Thoracic aorta (tissue), 2 donors: ENCODE measurements around the gene EP300. TPM values are rescaled to one million over a fixed set of nuclear protein-coding genes. Genes with fewer than 3 reads are reported as not detected.
"Not testable (repeated sequence)": the region's sequence is repeated elsewhere in the genome, so short reads cannot be mapped to it uniquely, and the experiment has no call there.

Source experiments
- ATAC-seq: fragments of 150-250 bp; one replicate; pipeline ENCODE4 v1.8.0; 2017; ENCODE audit warnings: low read depth; ENCODE audit not compliant: insufficient number of reproducible peaks, low FRiP score
- DNase-seq: peaks from one replicate; pipeline ENCODE4 v3.0.0-alpha.2; 2020; ENCODE audit warnings: low spot score
- H3K27ac ChIP-seq, 2 donors: fragments of 200-600 bp; sonication (generic); 1 replicate in 1 of 2; 2 replicates in 1 of 2; pipeline ENCODE4 v1.5.1; 2016; ENCODE audit warnings: mild to moderate bottlenecking in 2 of 2, moderate library complexity in 2 of 2
- H3K27me3 ChIP-seq: fragments of 200-600 bp; sonication (generic); replicated peaks from 2 replicates; pipeline ENCODE4 v1.6.0; 2016; ENCODE audit warnings: mild to moderate bottlenecking; ENCODE audit not compliant: insufficient read depth
- H3K36me3 ChIP-seq: fragments of 200-600 bp; sonication (generic); one replicate; pipeline ENCODE4 v1.5.1; 2016
- H3K4me1 ChIP-seq, 2 donors: fragments of 200-600 bp; sonication (generic); 1 replicate in 1 of 2; 2 replicates in 1 of 2; pipeline versions ENCODE4 v1.5.1 to v1.6.0; 2016; ENCODE audit warnings: low read depth in 2 of 2, mild to moderate bottlenecking in 1 of 2; ENCODE audit not compliant: control insufficient read depth in 1 of 2
- H3K4me3 ChIP-seq: fragments of 200-600 bp; sonication (generic); 2 replicates; pipeline ENCODE4 v1.5.1; 2016; ENCODE audit warnings: mild to moderate bottlenecking
- H3K9me3 ChIP-seq: fragments of 200-600 bp; sonication (generic); 2 replicates; pipeline ENCODE4 v1.5.1; 2016
- CTCF ChIP-seq: fragments of 200-600 bp; sonication (generic); IDR thresholded peaks from one replicate; pipeline ENCODE4 v1.5.1; 2019; ENCODE audit warnings: antibody characterized with exemption
- total RNA-seq, 2 donors: library from RNA; depleted of rRNA; stranded (reverse); fragments of >200 nt; gene quantifications; one replicate each; pipeline versions ENCODE4 v1.1.0 to v1.2.3, GENCODE V29; 2016

Gene EP300
- total RNA-seq, 2 donors from 2014 or later, result 59.0 to 114 TPM

- DNase-seq (no peak), ATAC-seq (no peak)
- TF ChIP-seq CTCF, result no peak
- H3K36me3 ChIP-seq, result peaks cover 63% of the 10 kb centered on the region
- H3K27me3 ChIP-seq, result no peaks in the 10 kb centered on the region
- H3K9me3 ChIP-seq, result no peaks in the 10 kb centered on the region
- no peak overlapping the region for H3K27ac ChIP-seq
- peaks cover 11 to 33% of the 10 kb centered on the region in 2 donors for H3K4me1 ChIP-seq
- H3K4me3 ChIP-seq, result no peak overlapping the region
Measured at GRCh38 chr22:41175546-41175945, 83.2 kb downstream of the EP300 start.

- peaks cover 58% of the 10 kb centered on the region for H3K36me3 ChIP-seq
- ATAC-seq (no peak), DNase-seq (no peak)
- no peak overlapping the region for H3K27ac ChIP-seq
- H3K4me1 ChIP-seq, result peaks cover 6 to 29% of the 10 kb centered on the region in 2 donors
- H3K4me3 ChIP-seq, result no peak overlapping the region
- no peaks in the 10 kb centered on the region for H3K27me3 ChIP-seq
- no peaks in the 10 kb centered on the region for H3K9me3 ChIP-seq
- no peak for TF ChIP-seq CTCF
Measured at GRCh38 chr22:41177040-41177621, 84.7 kb downstream of the EP300 start.

GRCh38 chr22:41177622-41178424 is 85.4 kb downstream of the EP300 start:
- H3K9me3 ChIP-seq, result no peaks in the 10 kb centered on the region
- ATAC-seq, result no peak
- no peak overlapping the region for H3K4me3 ChIP-seq
- DNase-seq, result no peak
- no peak for TF ChIP-seq CTCF
- H3K27me3 ChIP-seq, result no peaks in the 10 kb centered on the region
- peaks cover 56% of the 10 kb centered on the region for H3K36me3 ChIP-seq
- no peak overlapping the region for H3K27ac ChIP-seq
- peaks cover 0 to 23% of the 10 kb centered on the region in 2 donors for H3K4me1 ChIP-seq

- no peak overlapping the region for H3K4me3 ChIP-seq
- H3K27me3 ChIP-seq, result no peaks in the 10 kb centered on the region
- ATAC-seq (no peak), DNase-seq (no peak)
- H3K4me1 ChIP-seq, result peaks cover 0 to 22% of the 10 kb centered on the region in 2 donors
- peaks cover 49% of the 10 kb centered on the region for H3K36me3 ChIP-seq
- no peak for TF ChIP-seq CTCF
- no peak overlapping the region for H3K27ac ChIP-seq
- no peaks in the 10 kb centered on the region for H3K9me3 ChIP-seq
Measured at GRCh38 chr22:41178425-41178975, 86.1 kb downstream of the EP300 start.

- ATAC-seq, H3K4me3 ChIP-seq, H3K27ac ChIP-seq, DNase-seq, H3K27me3 ChIP-seq, H3K9me3 ChIP-seq: not testable (repeated sequence)
- H3K36me3 ChIP-seq, result peaks cover 37% of the 10 kb centered on the region
- H3K4me1 ChIP-seq, result peaks cover 0 to 19% of the 10 kb centered on the region in 2 donors
Measured at GRCh38 chr22:41180362-41180761, 88.0 kb downstream of the EP300 start.
